ENCODE results near the gene LCP2. TPM values are rescaled to one million over a fixed set of nuclear protein-coding genes. Genes with fewer than 3 reads are reported as not detected.

The LCP2 gene
- total RNA-seq, 1 donor from 2014 or later, result 83.1 TPM

GRCh38 chr5:170342153-170342725 lies 44.7 kb upstream of the LCP2 start:
- peak; percentile 56 for ATAC-seq
- Histone ChIP-seq H3K4me3 (no peak overlapping the region), H3K9me3 (no peaks in the 10 kb centered on the region), H3K4me1 (peaks cover 4% of the 10 kb centered on the region), H3K27me3 (no peaks in the 10 kb centered on the region), H3K27ac (peak overlapping the region; percentile 24), H3K36me3 (no peaks in the 10 kb centered on the region)
- TF ChIP-seq CTCF (IDR thresholded peaks at IDR 0.05), result no peak
- no peak for DNase-seq
- intact Hi-C loops (cut with DNase I), result loop anchor here (10.0 kb wide), 1 partner anchor 77 kb away; no protein-coding TSS in a partner anchor

- Histone ChIP-seq H3K4me1 (peaks cover 4% of the 10 kb centered on the region), H3K9me3 (no peaks in the 10 kb centered on the region), H3K36me3 (no peaks in the 10 kb centered on the region), H3K4me3 (no peak overlapping the region), H3K27ac (no peak overlapping the region), H3K27me3 (no peaks in the 10 kb centered on the region)
- no peak for TF ChIP-seq CTCF (IDR thresholded peaks at IDR 0.05)
- DNase-seq (no peak), ATAC-seq (no peak)
- intact Hi-C loops (cut with DNase I), result loop anchor here (10.0 kb wide), 1 partner anchor 77 kb away; no protein-coding TSS in a partner anchor
Measured at GRCh38 chr5:170341545-170341944, 44.0 kb upstream of the LCP2 start.

- H3K4me1 ChIP-seq, result peaks cover 12% of the 10 kb centered on the region
- H3K27ac ChIP-seq, result no peak overlapping the region
- no peaks in the 10 kb centered on the region for H3K9me3 ChIP-seq
- TF ChIP-seq CTCF (IDR thresholded peaks at IDR 0.05), result no peak
- DNase-seq, result no peak
- intact Hi-C loops (cut with DNase I), result loop anchor here (10.0 kb wide), 1 partner anchor 75 kb away; no protein-coding TSS in a partner anchor
- no peaks in the 10 kb centered on the region for H3K36me3 ChIP-seq
- ATAC-seq, result no peak
- H3K27me3 ChIP-seq, result no peaks in the 10 kb centered on the region
- H3K4me3 ChIP-seq, result no peak overlapping the region
Measured at GRCh38 chr5:170339780-170340167, 42.2 kb upstream of the LCP2 start.

GRCh38 chr5:170338933-170339779 lies 41.6 kb upstream of the LCP2 start:
- Histone ChIP-seq H3K27ac (no peak overlapping the region), H3K4me3 (no peak overlapping the region), H3K27me3 (no peaks in the 10 kb centered on the region), H3K36me3 (no peaks in the 10 kb centered on the region), H3K4me1 (peaks cover 17% of the 10 kb centered on the region), H3K9me3 (no peaks in the 10 kb centered on the region)
- intact Hi-C loops (cut with DNase I), result no loop called here
- peak; percentile 64 for TF ChIP-seq CTCF (IDR thresholded peaks at IDR 0.05)
- peak; percentile 80 for ATAC-seq
- no peak for DNase-seq

GRCh38 chr5:170338291-170338690 lies 40.7 kb upstream of the LCP2 start:
- Histone ChIP-seq H3K36me3 (no peaks in the 10 kb centered on the region), H3K4me1 (peaks cover 25% of the 10 kb centered on the region), H3K4me3 (no peak overlapping the region), H3K9me3 (no peaks in the 10 kb centered on the region), H3K27ac (no peak overlapping the region), H3K27me3 (no peaks in the 10 kb centered on the region)
- ATAC-seq, result no peak
- no peak for DNase-seq
- no peak for TF ChIP-seq CTCF (IDR thresholded peaks at IDR 0.05)
- intact Hi-C loops (cut with DNase I), result no loop called here
